Loucy (cell line): Measurements from ENCODE around the gene PSMA2.

ENCODE experiments used
- CTCF ChIP-seq: fragments of 200-600 bp; sonication (generic); conservative IDR thresholded peaks from 2 replicates; pipeline ENCODE4 v1.5.1; 2014; ENCODE audit warnings: mild to moderate bottlenecking, antibody characterized with exemption, low read length
- EZH2phosphoT487 ChIP-seq: fragments of 200-600 bp; IDR thresholded peaks from 2 replicates; pipeline ENCODE4 v1.6.1; 2018; ENCODE audit warnings: antibody characterized with exemption, mild to moderate bottlenecking, moderate library complexity, borderline replicate concordance

GRCh38 chr7:42900842-42901241, 31.1 kb downstream of the PSMA2 start:
- TF ChIP-seq EZH2phosphoT487 (no peak), CTCF (no peak)
